HCEC 1CT (cell line): Measurements from ENCODE around the gene GALK2.
"Not testable (repeated sequence)": the region's sequence is repeated elsewhere in the genome, so short reads cannot be mapped to it uniquely, and the experiment has no call there.

ENCODE experiments used
- DNase-seq: peaks from one replicate; pipeline ENCODE4 v3.0.0-alpha.2; 2017

The GALK2 gene

GRCh38 chr15:49225572-49226281, 55.7 kb downstream of the GALK2 start:
- DNase-seq = peak; percentile 23

- no peak for DNase-seq
These were observed 57.6 kb downstream of the GALK2 start for GRCh38 chr15:49227602-49228001.

- DNase-seq = no peak
These were observed 59.9 kb downstream of the GALK2 start for GRCh38 chr15:49229922-49230321.

- no peak for DNase-seq
These were observed 62.3 kb downstream of the GALK2 start for GRCh38 chr15:49232236-49232806.

GRCh38 chr15:49235446-49236124, 65.5 kb downstream of the GALK2 start:
- DNase-seq = peak; percentile 91

- DNase-seq = no peak
These were observed 66.8 kb downstream of the GALK2 start for GRCh38 chr15:49236869-49237268.

- peak; percentile 83 for DNase-seq
These were observed 68.3 kb downstream of the GALK2 start for GRCh38 chr15:49238342-49238741.

- no peak for DNase-seq
These were observed 69.1 kb downstream of the GALK2 start for GRCh38 chr15:49239105-49239504.

- DNase-seq = peak; percentile 91
These were observed 72.8 kb downstream of the GALK2 start for GRCh38 chr15:49242820-49243219.

GRCh38 chr15:49247556-49248110, 77.6 kb downstream of the GALK2 start:
- no peak for DNase-seq

GRCh38 chr15:49248291-49248690, 78.2 kb downstream of the GALK2 start:
- no peak for DNase-seq

- DNase-seq = peak; percentile 55
These were observed 86.1 kb downstream of the GALK2 start for GRCh38 chr15:49255966-49256759.

GRCh38 chr15:49265117-49265516, 95.1 kb downstream of the GALK2 start:
- not testable (repeated sequence) for DNase-seq

GRCh38 chr15:49265911-49266310, 95.9 kb downstream of the GALK2 start:
- no peak for DNase-seq

- DNase-seq = peak; percentile 83
These were observed 100.7 kb downstream of the GALK2 start for GRCh38 chr15:49270541-49271421.

GRCh38 chr15:49273734-49274318, 103.8 kb downstream of the GALK2 start:
- no peak for DNase-seq

GRCh38 chr15:49278751-49279150, 108.7 kb downstream of the GALK2 start:
- DNase-seq = no peak

- no peak for DNase-seq
These were observed 109.7 kb downstream of the GALK2 start for GRCh38 chr15:49279521-49280456.

GRCh38 chr15:49282366-49282765, 112.3 kb downstream of the GALK2 start:
- peak; percentile 50 for DNase-seq

- DNase-seq = no peak
These were observed 116.8 kb downstream of the GALK2 start for GRCh38 chr15:49286649-49287404.
